HepG2 (cell line): ENCODE measurements around the gene MRNIP. TPM values are rescaled to one million over a fixed set of nuclear protein-coding genes. Genes with fewer than 3 reads are reported as not detected.

Experiments
- ATF7-NPFF ChIP-seq: sonication (generic); formaldehyde crosslinking; IDR thresholded peaks from 2 replicates; pipeline ENCODE4 v1.8.1; 2023; ENCODE audit warnings: mild to moderate bottlenecking, low read depth, missing genetic modification reagents, moderate library complexity
- CBX5 ChIP-seq: sonication (generic); formaldehyde crosslinking; IDR thresholded peaks from 2 replicates; pipeline ENCODE4 v1.4.0; 2020; ENCODE audit warnings: missing genetic modification reagents, borderline replicate concordance
- FOXA1 ChIP-seq, 2 experiments: fragments of 450-650 bp in 1 of 2; sonication (generic) in 1 of 2; formaldehyde crosslinking in 1 of 2; IDR thresholded peaks; 2 replicates each; pipeline versions ENCODE4 v1.4.0 to v1.6.1; 2016 to 2020; ENCODE audit warnings: missing genetic modification reagents in 1 of 2
- FOXO1 ChIP-seq: sonication (generic); formaldehyde crosslinking; IDR thresholded peaks from 2 replicates; pipeline ENCODE4 v1.4.0; 2020; ENCODE audit warnings: missing genetic modification reagents
- HDAC1 ChIP-seq: sonication (generic); formaldehyde crosslinking; IDR thresholded peaks from 2 replicates; pipeline ENCODE4 v1.5.1; 2020; ENCODE audit warnings: mild to moderate bottlenecking, missing genetic modification reagents
- HIVEP1 ChIP-seq: sonication (generic); formaldehyde crosslinking; IDR thresholded peaks from 2 replicates; pipeline ENCODE4 v1.4.0; 2020; ENCODE audit warnings: mild to moderate bottlenecking, missing genetic modification reagents
- HOXA3 ChIP-seq: sonication (generic); formaldehyde crosslinking; IDR thresholded peaks from 2 replicates; pipeline ENCODE4 v1.5.0; 2020; ENCODE audit warnings: missing genetic modification reagents
- MED1 ChIP-seq: sonication (generic); formaldehyde crosslinking; IDR thresholded peaks from 2 replicates; pipeline ENCODE4 v1.4.0; 2020; ENCODE audit warnings: missing genetic modification reagents
- MIER2 ChIP-seq: IDR thresholded peaks from 2 replicates; pipeline ENCODE4 v1.6.1; 2016; ENCODE audit warnings: missing biosample characterization, missing genetic modification reagents
- MTA3 ChIP-seq: sonication (generic); formaldehyde crosslinking; IDR thresholded peaks from 2 replicates; pipeline ENCODE4 v1.4.0; 2020; ENCODE audit warnings: missing genetic modification reagents
- POLR2G ChIP-seq: fragments of 200-400 bp; formaldehyde crosslinking; IDR thresholded peaks from 2 replicates; pipeline ENCODE4 v1.6.1; 2018; ENCODE audit warnings: mild to moderate bottlenecking, low read depth, low read length, moderate library complexity
- RFX3 ChIP-seq: IDR thresholded peaks from 2 replicates; pipeline ENCODE4 v1.6.1; 2016; ENCODE audit warnings: missing biosample characterization, missing genetic modification reagents
- RXRA ChIP-seq: sonication (generic); formaldehyde crosslinking; IDR thresholded peaks from 2 replicates; pipeline ENCODE4 v1.5.1; 2020; ENCODE audit warnings: missing genetic modification reagents
- SIN3B ChIP-seq: fragments of 150-350 bp; IDR thresholded peaks from 2 replicates; pipeline ENCODE4 v1.6.1; 2014; ENCODE audit warnings: low read length
- SOX13 ChIP-seq, 3 experiments: fragments of 450-650 bp in 1 of 3; sonication (generic) in 1 of 3; formaldehyde crosslinking in 1 of 3; IDR thresholded peaks in 2 of 3; conservative IDR thresholded peaks in 1 of 3; 2 replicates each; pipeline versions ENCODE4 v1.5.0 to v1.6.1; 2016 to 2020; ENCODE audit warnings: antibody characterized with exemption in 1 of 3, mild to moderate bottlenecking in 1 of 3, missing compliant biosample characterization in 1 of 3, missing genetic modification reagents in 1 of 3, moderate library complexity in 1 of 3
- TP53 ChIP-seq: sonication (generic); formaldehyde crosslinking; conservative IDR thresholded peaks from 2 replicates; pipeline ENCODE4 v1.4.0; 2020; ENCODE audit warnings: missing genetic modification reagents
- ZNF230 ChIP-seq: sonication (generic); formaldehyde crosslinking; IDR thresholded peaks from 2 replicates; pipeline ENCODE4 v1.4.0; 2020; ENCODE audit warnings: mild to moderate bottlenecking, missing genetic modification reagents
- ZNF335 ChIP-seq: sonication (generic); formaldehyde crosslinking; IDR thresholded peaks from 2 replicates; pipeline ENCODE4 v1.4.0; 2020; ENCODE audit warnings: missing genetic modification reagents
- ZNF572 ChIP-seq: sonication (generic); formaldehyde crosslinking; IDR thresholded peaks from 2 replicates; pipeline ENCODE4 v1.5.1; 2020; ENCODE audit warnings: mild to moderate bottlenecking, missing genetic modification reagents
- ZNF883 ChIP-seq: sonication (generic); formaldehyde crosslinking; IDR thresholded peaks from 2 replicates; pipeline ENCODE4 v1.5.1; 2020; ENCODE audit warnings: mild to moderate bottlenecking, missing genetic modification reagents; ENCODE audit errors: not compliant biosample characterization
- polyA plus RNA-seq, 8 experiments: library from polyadenylated mRNA; depleted of rRNA in 3 of 8; stranded (reverse) in 7 of 8; unstranded in 1 of 8; fragments of >200 nt; fragmentation: Illumina TruSeq in 4 of 8; extraction: Trizol in 4 of 8; gene quantifications; 2 replicates each; pipeline versions ENCODE4 v1.2.1 to v1.2.3, GENCODE V29; 2011 to 2016; ENCODE audit warnings: low read depth in 4 of 8, missing spikeins in 1 of 8, mixed read lengths in 1 of 8; ENCODE audit not compliant: insufficient read depth in 1 of 8
- total RNA-seq, 5 experiments: library from RNA; depleted of rRNA; stranded (reverse); fragments of >200 nt; fragmentation: Illumina TruSeq; extraction: Trizol; gene quantifications; 2 replicates each; pipeline ENCODE4 v1.2.3, GENCODE V29; 2016; ENCODE audit warnings: low read depth in 1 of 5
- TF ChIP-seq, protein P1 (sequence below): sonication (generic); formaldehyde crosslinking; IDR thresholded peaks from 2 replicates; pipeline ENCODE4 v1.4.0; 2020; ENCODE audit warnings: mild to moderate bottlenecking, low read depth, missing genetic modification reagents
- TF ChIP-seq, protein P2 (sequence below): sonication (generic); formaldehyde crosslinking; IDR thresholded peaks from 2 replicates; pipeline ENCODE4 v1.4.0; 2020; ENCODE audit warnings: missing genetic modification reagents
- TF ChIP-seq, protein P3 (sequence below): IDR thresholded peaks from 2 replicates; pipeline ENCODE4 v1.6.1; 2012; ENCODE audit warnings: low read length, improper control_type of control experiment

The MRNIP gene
- total and polyA plus RNA-seq, 2 of the 13 experiments (the other 11 are each of a cell fraction or from before 2014, with no cell fraction given) = 15.5 to 34.1 TPM

DNA sequence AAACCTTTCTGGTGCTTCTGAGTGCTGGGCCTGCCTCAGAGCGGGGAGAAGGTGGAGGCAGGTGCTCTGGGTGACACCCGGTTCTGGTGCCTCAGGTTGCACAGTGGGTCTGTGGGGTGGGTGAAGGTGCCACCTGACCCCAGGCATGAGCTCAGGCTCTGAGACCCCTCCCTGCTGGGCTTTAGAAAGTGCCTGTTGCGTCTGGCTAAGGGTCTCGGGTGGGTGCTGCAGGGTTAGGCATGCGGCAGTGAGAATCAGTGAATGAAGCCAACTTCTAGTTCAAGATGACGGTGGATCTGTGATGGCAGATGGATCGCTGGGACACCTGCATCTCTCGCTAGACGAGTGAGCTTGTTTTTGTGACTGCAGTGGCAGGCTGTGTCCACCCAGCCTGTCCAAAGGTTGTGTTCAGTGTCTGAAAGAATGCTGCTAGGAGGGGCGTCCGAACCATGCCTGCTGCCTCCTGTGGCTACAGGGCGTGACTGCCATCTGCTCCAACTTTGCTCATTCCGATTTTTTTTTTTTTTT lies 32.9 kb downstream of the MRNIP start (continued):
- TF ChIP-seq SIN3B = no peak
- TF ChIP-seq MED1 (CRISPR knock-in tag) = peak; percentile 56; the same call in 1 of the 2 replicates
- TF ChIP-seq RXRA = peak; percentile 40; the same call in 1 of the 2 replicates
- peak; percentile 43; the same call in 1 of the 2 replicates for TF ChIP-seq HIVEP1 (CRISPR knock-in tag)
- TF ChIP-seq ZNF572 (CRISPR knock-in tag) = no peak
- TF ChIP-seq, protein P1, sequence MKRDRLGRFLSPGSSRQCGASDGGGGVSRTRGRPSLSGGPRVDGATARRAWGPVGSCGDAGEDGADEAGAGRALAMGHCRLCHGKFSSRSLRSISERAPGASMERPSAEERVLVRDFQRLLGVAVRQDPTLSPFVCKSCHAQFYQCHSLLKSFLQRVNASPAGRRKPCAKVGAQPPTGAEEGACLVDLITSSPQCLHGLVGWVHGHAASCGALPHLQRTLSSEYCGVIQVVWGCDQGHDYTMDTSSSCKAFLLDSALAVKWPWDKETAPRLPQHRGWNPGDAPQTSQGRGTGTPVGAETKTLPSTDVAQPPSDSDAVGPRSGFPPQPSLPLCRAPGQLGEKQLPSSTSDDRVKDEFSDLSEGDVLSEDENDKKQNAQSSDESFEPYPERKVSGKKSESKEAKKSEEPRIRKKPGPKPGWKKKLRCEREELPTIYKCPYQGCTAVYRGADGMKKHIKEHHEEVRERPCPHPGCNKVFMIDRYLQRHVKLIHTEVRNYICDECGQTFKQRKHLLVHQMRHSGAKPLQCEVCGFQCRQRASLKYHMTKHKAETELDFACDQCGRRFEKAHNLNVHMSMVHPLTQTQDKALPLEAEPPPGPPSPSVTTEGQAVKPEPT = 0 out of 2 replicates have a peak, but pooled peaks have one; percentile 25
- no peak for TF ChIP-seq MIER2 (CRISPR knock-in tag)
- peak; percentile 79 for TF ChIP-seq HOXA3 (CRISPR knock-in tag)
- TF ChIP-seq, protein P2, sequence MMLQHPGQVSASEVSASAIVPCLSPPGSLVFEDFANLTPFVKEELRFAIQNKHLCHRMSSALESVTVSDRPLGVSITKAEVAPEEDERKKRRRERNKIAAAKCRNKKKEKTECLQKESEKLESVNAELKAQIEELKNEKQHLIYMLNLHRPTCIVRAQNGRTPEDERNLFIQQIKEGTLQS (CRISPR knock-in tag) = no peak
- no peak for TF ChIP-seq FOXA1 (IDR thresholded peaks at IDR 0.05)
- peak; percentile 53; the same call in 1 of the 2 replicates for TF ChIP-seq FOXA1 (CRISPR knock-in tag; IDR thresholded peaks at IDR 0.05)
- peak; percentile 27 for TF ChIP-seq ATF7-NPFF (CRISPR knock-in tag)
- TF ChIP-seq ZNF883 (CRISPR knock-in tag) = peak; percentile 46
- TF ChIP-seq POLR2G = peak; percentile 49; the same call in 1 of the 2 replicates
- TF ChIP-seq RFX3 = no peak
- TF ChIP-seq MTA3 (CRISPR knock-in tag) = no peak
- no peak for TF ChIP-seq ZNF335 (CRISPR knock-in tag)
- peak; percentile 24; the same call in 1 of the 2 replicates for TF ChIP-seq CBX5 (CRISPR knock-in tag)
- TF ChIP-seq FOXO1 (CRISPR knock-in tag) = peak; percentile 63
- peak; percentile 63; the same call in 1 of the 2 replicates for TF ChIP-seq HDAC1
- TF ChIP-seq TP53 (CRISPR knock-in tag) = no peak
- TF ChIP-seq ZNF230 = no peak
- TF ChIP-seq SOX13 (IDR thresholded peaks at IDR 0.05) = no peak
- TF ChIP-seq SOX13 (CRISPR knock-in tag; conservative IDR thresholded peaks at IDR 0.05 in 1 of 2, IDR thresholded peaks at IDR 0.05 in 1 of 2) = peak in 1 of 2 experiments; percentile 33; a peak in 1 of 4 replicates
- TF ChIP-seq, protein P3, sequence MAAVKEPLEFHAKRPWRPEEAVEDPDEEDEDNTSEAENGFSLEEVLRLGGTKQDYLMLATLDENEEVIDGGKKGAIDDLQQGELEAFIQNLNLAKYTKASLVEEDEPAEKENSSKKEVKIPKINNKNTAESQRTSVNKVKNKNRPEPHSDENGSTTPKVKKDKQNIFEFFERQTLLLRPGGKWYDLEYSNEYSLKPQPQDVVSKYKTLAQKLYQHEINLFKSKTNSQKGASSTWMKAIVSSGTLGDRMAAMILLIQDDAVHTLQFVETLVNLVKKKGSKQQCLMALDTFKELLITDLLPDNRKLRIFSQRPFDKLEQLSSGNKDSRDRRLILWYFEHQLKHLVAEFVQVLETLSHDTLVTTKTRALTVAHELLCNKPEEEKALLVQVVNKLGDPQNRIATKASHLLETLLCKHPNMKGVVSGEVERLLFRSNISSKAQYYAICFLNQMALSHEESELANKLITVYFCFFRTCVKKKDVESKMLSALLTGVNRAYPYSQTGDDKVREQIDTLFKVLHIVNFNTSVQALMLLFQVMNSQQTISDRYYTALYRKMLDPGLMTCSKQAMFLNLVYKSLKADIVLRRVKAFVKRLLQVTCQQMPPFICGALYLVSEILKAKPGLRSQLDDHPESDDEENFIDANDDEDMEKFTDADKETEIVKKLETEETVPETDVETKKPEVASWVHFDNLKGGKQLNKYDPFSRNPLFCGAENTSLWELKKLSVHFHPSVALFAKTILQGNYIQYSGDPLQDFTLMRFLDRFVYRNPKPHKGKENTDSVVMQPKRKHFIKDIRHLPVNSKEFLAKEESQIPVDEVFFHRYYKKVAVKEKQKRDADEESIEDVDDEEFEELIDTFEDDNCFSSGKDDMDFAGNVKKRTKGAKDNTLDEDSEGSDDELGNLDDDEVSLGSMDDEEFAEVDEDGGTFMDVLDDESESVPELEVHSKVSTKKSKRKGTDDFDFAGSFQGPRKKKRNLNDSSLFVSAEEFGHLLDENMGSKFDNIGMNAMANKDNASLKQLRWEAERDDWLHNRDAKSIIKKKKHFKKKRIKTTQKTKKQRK = no peak
